ENCODE results near the gene POPDC3. TPM values are rescaled to one million over a fixed set of nuclear protein-coding genes. Genes with fewer than 3 reads are reported as not detected.

Gene POPDC3
- total and polyA plus RNA-seq, 2 experiments from 2014 or later = 0.93 to 1.5 TPM

GRCh38 chr6:105194591-105194990, 14.8 kb upstream of the POPDC3 start:
- WGBS (ENCODE audit: low lambda C conversion rate, missing lambda C conversion rate) = 65% methylated on average over 3 of the region's 3 CpGs
- Histone ChIP-seq H3K27ac (no peak overlapping the region), H3K4me3 (no peak overlapping the region), H2AFZ (no peak overlapping the region), H3K9me2 (replicated peaks; ENCODE audit: insufficient read depth) (no peaks in the 10 kb centered on the region), H3K79me2 (no peaks in the 10 kb centered on the region), H3K4me1 (ENCODE audit: insufficient read depth) (no peaks in the 10 kb centered on the region), H4K20me1 (ENCODE audit: insufficient read depth, poor library complexity, severe bottlenecking) (no peaks in the 10 kb centered on the region), H3K9me3 (ENCODE audit: low read depth) (no peaks in the 10 kb centered on the region), H3K27me3 (no peaks in the 10 kb centered on the region), H3K36me3 (replicated peaks; ENCODE audit: insufficient read depth, low read depth) (no peaks in the 10 kb centered on the region), H3K4me2 (no peak overlapping the region)
- TF ChIP-seq, protein P1, sequence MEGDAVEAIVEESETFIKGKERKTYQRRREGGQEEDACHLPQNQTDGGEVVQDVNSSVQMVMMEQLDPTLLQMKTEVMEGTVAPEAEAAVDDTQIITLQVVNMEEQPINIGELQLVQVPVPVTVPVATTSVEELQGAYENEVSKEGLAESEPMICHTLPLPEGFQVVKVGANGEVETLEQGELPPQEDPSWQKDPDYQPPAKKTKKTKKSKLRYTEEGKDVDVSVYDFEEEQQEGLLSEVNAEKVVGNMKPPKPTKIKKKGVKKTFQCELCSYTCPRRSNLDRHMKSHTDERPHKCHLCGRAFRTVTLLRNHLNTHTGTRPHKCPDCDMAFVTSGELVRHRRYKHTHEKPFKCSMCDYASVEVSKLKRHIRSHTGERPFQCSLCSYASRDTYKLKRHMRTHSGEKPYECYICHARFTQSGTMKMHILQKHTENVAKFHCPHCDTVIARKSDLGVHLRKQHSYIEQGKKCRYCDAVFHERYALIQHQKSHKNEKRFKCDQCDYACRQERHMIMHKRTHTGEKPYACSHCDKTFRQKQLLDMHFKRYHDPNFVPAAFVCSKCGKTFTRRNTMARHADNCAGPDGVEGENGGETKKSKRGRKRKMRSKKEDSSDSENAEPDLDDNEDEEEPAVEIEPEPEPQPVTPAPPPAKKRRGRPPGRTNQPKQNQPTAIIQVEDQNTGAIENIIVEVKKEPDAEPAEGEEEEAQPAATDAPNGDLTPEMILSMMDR (IDR thresholded peaks at IDR 0.05; ENCODE audit: poor library complexity) = no peak
- TF ChIP-seq EZH2 (IDR thresholded peaks at IDR 0.05; ENCODE audit: borderline replicate concordance) = no peak
- no peak for TF ChIP-seq EZH2phosphoT487 (IDR thresholded peaks at IDR 0.05; ENCODE audit: low read depth, severe bottlenecking, unreplicated experiment)
- no peak for DNase-seq (ENCODE audit: low spot score)

- no peak for DNase-seq (ENCODE audit: low spot score)
- WGBS (ENCODE audit: low lambda C conversion rate, missing lambda C conversion rate) = 82% methylated on average over 1 of the region's 1 CpG
- no peaks in the 10 kb centered on the region for H3K36me3 ChIP-seq (replicated peaks; ENCODE audit: insufficient read depth, low read depth)
- H3K4me3 ChIP-seq = no peak overlapping the region
- H3K4me2 ChIP-seq = no peak overlapping the region
- no peaks in the 10 kb centered on the region for H3K4me1 ChIP-seq (ENCODE audit: insufficient read depth)
- no peaks in the 10 kb centered on the region for H3K9me3 ChIP-seq (ENCODE audit: low read depth)
- no peak overlapping the region for H2AFZ ChIP-seq
- H3K79me2 ChIP-seq = no peaks in the 10 kb centered on the region
- H3K9me2 ChIP-seq (replicated peaks; ENCODE audit: insufficient read depth) = no peaks in the 10 kb centered on the region
- TF ChIP-seq, protein P1 (IDR thresholded peaks at IDR 0.05; ENCODE audit: poor library complexity) = no peak
- no peak for TF ChIP-seq EZH2 (IDR thresholded peaks at IDR 0.05; ENCODE audit: borderline replicate concordance)
- no peak for TF ChIP-seq EZH2phosphoT487 (IDR thresholded peaks at IDR 0.05; ENCODE audit: low read depth, severe bottlenecking, unreplicated experiment)
- no peaks in the 10 kb centered on the region for H4K20me1 ChIP-seq (ENCODE audit: insufficient read depth, poor library complexity, severe bottlenecking)
- no peak overlapping the region for H3K27ac ChIP-seq
- H3K27me3 ChIP-seq = no peaks in the 10 kb centered on the region
Observed at GRCh38 chr6:105194106-105194505, 14.3 kb upstream of the POPDC3 start.

- H2AFZ ChIP-seq = no peak overlapping the region
- H3K36me3 ChIP-seq (replicated peaks; ENCODE audit: insufficient read depth, low read depth) = no peaks in the 10 kb centered on the region
- H3K4me1 ChIP-seq (ENCODE audit: insufficient read depth) = no peaks in the 10 kb centered on the region
- H4K20me1 ChIP-seq (ENCODE audit: insufficient read depth, poor library complexity, severe bottlenecking) = no peaks in the 10 kb centered on the region
- H3K79me2 ChIP-seq = no peaks in the 10 kb centered on the region
- no peak for TF ChIP-seq EZH2 (IDR thresholded peaks at IDR 0.05; ENCODE audit: borderline replicate concordance)
- TF ChIP-seq, protein P1 (IDR thresholded peaks at IDR 0.05; ENCODE audit: poor library complexity) = no peak
- no peaks in the 10 kb centered on the region for H3K9me3 ChIP-seq (ENCODE audit: low read depth)
- DNase-seq (ENCODE audit: low spot score) = no peak
- H3K4me2 ChIP-seq = no peak overlapping the region
- WGBS (ENCODE audit: low lambda C conversion rate, missing lambda C conversion rate) = 92% methylated on average over 1 of the region's 1 CpG
- H3K27me3 ChIP-seq = no peaks in the 10 kb centered on the region
- no peak overlapping the region for H3K27ac ChIP-seq
- no peak overlapping the region for H3K4me3 ChIP-seq
- no peaks in the 10 kb centered on the region for H3K9me2 ChIP-seq (replicated peaks; ENCODE audit: insufficient read depth)
Observed at GRCh38 chr6:105193647-105194046, 13.8 kb upstream of the POPDC3 start.
